GM19438 (cell line): ENCODE results near the gene USP25.

Experiments used
- ATAC-seq: cut with Tn5 transposase; IDR thresholded peaks from one replicate; pipeline ENCODE4 v1.9.1; 2021; ENCODE audit warnings: low read depth; ENCODE audit not compliant: unreplicated experiment

Gene USP25

DNA sequence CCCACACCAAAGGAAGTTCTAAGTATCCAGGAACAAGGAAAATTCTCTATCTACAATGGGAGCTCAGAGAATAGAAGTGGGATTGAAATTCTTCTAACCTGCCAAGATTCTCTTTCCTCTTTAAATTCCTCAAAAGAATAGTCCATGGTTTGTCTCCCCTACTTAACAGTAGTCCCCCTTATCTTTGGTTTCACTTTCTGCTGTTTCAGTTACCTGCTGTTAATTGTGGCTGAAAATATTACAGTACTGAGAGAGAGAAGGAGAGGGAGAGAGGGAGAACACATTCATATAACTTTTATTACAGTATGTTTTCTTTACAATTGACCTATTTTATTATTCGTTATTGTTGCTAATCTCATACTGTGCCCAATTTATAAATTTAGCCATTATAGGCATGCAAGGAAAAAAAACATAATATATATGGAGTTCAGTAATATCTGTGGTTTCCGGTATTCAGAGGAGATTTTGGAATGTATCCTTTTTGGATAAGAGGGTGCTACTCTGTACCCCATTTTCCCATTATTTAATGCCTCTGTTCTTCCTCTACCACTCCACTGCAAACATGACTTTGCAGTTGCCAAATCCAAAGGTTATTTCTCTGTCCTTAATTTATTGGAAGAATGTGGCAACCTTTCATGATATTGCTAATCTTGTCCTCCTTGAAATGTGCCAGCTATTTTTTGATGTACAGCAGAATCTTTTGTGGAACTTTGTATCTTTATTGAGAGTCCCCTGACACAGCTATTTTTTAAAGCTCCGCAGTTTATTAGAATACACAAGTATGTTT, 68.0 kb downstream of the USP25 start:
- ATAC-seq = no peak

GRCh38 chr21:15801352-15801863, 71.6 kb downstream of the USP25 start:
- no peak for ATAC-seq

- no peak for ATAC-seq
These were observed 74.6 kb downstream of the USP25 start for GRCh38 chr21:15804247-15805005.

- no peak for ATAC-seq
These were observed 79.3 kb downstream of the USP25 start for GRCh38 chr21:15809065-15809464.

GRCh38 chr21:15809818-15810217, 80.0 kb downstream of the USP25 start:
- ATAC-seq = no peak

DNA sequence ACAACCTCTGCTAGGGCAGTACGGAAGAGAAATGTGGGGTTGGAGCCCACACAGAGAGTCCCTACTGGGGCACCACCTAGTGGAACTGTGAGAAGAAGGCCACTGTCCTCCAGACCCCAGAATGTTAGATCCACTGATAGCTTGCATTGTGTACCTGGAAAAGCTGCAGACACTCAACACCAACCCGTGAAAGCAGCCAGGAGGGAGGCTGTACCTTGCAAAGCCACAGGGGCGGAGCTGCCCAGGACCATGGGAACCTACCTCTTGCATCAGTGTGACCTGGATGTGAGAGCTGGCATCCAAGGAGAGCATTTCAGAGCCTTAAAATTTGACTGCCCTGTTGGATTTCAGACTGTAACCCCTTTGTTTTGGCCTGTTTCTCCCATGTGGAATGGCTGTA, 85.5 kb downstream of the USP25 start:
- no peak for ATAC-seq

- no peak for ATAC-seq
These were observed 90.5 kb downstream of the USP25 start for GRCh38 chr21:15820327-15820726.

DNA sequence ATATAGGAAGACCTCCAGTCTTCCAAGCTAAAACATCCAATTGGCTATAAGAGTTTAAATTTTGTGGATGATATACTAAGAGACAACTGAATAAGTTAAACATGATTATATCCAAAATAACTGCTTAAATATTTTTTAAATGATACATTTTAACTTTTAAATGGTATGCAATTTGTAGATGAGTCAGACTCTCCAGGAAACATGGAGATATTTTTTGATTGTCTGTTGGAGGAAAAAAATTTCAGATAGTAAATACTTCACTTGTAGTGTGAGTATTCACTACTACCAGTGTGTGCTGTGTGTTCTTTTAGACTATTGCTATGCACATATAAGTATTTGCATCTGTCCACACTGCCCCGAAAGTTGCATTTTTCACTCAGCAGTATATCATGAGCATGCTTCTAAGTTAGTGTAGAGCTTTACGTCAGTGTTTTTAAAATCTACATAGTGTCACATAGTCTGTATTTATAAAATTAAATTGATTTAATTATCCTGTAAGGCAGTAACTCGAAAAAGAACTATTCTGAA, 91.1 kb downstream of the USP25 start:
- no peak for ATAC-seq

GRCh38 chr21:15823486-15824150, 93.8 kb downstream of the USP25 start:
- ATAC-seq = no peak

GRCh38 chr21:15825700-15826099, 95.9 kb downstream of the USP25 start:
- ATAC-seq = no peak

GRCh38 chr21:15826147-15826780, 96.5 kb downstream of the USP25 start:
- ATAC-seq = no peak

DNA sequence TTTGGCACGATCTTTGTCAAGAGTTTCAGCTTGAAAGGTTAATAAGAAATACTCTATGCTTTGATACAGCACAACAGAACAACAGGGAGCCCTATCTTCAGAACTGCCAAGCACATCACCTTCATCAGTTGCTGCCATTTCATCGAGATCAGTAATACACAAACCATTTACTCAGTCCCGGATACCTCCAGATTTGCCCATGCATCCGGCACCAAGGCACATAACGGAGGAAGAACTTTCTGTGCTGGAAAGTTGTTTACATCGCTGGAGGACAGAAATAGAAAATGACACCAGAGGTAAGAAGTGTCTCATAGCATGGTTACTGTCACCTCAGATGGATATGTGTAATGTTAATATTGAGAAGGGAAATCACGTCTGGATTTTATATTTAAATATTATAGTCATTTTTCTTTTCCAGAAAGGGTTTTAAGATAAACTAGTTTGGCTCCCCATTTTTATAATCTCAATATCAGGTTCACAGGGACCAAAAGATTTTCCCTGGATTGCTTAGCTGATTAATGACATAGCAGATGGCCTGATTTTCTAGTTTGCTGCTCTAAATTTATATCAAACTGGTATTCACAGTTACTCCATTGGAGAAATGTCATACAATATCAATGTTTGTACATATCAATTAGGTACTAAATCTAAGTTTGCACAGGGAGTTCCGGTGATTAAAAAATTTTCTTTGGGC, 97.3 kb downstream of the USP25 start:
- no peak for ATAC-seq

DNA sequence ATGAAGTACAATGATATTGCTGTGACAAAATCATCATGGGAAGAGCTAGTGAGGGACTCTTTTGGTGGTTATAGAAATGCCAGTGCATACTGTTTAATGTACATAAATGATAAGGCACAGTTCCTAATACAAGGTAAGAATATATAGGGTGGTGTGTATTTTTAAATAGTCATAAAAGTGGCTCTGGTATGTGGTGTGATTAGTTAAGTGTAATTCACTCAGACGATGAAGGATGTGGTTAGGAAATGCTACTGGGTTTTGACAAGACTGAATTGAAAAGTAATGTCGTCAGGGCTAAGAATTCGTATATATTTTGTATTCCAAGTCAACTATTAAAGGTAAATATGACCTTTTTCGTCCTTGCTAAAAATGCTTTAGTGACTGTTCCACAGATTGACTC, 101.7 kb downstream of the USP25 start:
- no peak for ATAC-seq

DNA sequence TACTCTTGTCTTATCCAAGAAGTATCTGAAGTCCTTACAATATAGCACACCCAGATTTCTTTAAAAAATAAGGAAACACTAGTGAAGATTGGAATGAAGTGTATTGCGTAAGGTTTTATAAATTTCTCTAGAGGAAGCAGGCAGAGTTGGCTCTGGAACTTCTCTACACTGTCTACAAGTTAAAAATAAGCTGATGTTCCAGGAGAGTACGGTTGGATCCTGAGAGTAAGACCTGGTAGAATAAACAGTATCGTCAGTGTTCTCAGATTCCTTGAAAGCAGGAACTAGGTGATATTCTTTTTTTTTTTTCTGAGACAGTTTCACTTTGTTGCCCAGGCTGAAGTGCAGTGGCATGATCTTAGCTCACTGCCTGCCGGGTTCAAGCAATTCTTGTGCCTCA, 107.9 kb downstream of the USP25 start:
- ATAC-seq = no peak

- ATAC-seq = no peak
These were observed 109.2 kb downstream of the USP25 start for GRCh38 chr21:15839026-15839425.

- ATAC-seq = no peak
These were observed 109.8 kb downstream of the USP25 start for GRCh38 chr21:15839601-15840000.

DNA sequence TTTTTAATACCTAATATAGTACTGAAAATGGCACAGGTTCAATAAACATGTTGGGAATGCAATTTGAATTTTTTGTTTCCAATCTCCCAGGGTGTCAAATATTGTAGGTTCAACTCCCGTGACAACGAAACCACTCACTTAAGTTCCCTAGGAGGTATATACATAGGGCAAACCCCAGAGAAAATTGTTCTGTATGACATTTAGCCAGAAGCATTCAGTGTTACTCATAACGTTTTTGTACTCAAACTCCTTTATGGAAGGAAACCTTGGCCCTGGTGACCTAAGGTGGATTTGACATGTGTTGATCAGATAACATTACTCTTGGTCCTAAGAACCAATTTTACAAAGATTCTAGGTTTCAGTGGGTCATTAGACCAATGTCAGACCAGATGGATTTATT, 110.6 kb downstream of the USP25 start:
- ATAC-seq = no peak

DNA sequence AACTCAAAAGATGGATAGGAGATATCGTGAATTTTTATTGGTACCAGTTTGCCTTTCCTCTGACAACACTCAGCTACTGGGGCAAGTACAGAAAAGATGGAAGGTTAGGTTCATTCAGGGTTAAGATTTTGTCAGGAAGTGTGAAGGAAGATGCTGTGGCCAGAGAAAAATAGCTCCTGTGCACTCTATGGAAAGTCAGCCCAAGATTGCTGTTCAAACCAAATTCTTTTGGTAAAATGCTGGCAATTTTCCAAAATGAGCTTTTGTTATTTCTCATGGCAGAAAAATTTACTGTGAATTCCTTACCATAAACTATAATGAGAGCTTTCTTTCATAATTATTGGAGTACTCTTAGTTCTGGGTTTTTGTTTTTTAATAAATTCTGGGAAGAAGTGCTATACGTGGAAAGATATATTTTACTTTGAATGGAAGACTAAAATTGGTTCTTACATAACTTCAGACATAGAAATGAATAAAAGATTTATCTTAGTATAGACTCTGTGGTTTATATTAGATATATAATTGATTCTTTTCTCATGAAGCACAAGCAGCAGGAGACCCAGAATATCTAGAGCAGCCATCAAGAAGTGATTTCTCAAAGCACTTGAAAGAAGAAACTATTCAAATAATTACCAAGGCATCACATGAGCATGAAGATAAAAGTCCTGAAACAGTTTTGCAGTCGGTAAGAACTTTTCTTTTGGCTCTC, 112.2 kb downstream of the USP25 start:
- ATAC-seq = no peak

DNA sequence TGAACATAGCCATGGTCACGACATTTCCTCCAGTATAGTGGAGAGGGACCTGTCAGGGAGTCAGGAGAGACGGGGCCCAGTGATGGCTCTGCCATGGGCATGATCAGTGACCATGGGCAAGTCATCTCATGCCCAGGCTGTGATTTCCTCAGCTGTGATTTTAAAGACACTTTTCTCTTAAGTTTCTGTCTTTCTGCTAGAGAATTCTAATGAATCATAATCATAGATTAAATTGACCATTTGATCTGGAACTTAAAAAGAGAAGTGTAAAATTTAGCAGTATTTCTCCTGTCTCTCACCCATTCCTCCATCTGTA, 112.7 kb downstream of the USP25 start:
- ATAC-seq = no peak

DNA sequence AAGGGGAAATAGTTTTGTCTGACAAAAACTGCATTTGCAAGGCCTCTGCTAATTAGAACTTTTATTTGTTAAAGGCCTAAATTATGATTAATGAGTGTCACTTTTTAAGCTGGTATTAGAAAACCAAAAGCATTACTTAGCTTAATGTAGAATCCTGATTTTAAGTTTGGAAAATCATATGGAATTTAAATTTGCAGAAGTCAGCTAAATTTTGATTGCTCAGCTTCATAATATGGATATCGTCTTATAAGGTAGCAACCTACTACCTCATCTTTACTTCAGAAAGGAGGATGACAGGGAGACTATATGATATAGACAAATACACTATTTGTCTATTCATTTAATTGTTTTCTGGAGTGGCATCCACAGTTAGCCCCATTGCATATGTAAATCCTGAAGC, 114.0 kb downstream of the USP25 start:
- ATAC-seq = no peak
